ENCODE measurements around the gene ZNF106. TPM values are rescaled to one million over a fixed set of nuclear protein-coding genes. Genes with fewer than 3 reads are reported as not detected.

Gene ZNF106
- total RNA-seq, 1 donor from 2014 or later: 69.6 TPM

DNA sequence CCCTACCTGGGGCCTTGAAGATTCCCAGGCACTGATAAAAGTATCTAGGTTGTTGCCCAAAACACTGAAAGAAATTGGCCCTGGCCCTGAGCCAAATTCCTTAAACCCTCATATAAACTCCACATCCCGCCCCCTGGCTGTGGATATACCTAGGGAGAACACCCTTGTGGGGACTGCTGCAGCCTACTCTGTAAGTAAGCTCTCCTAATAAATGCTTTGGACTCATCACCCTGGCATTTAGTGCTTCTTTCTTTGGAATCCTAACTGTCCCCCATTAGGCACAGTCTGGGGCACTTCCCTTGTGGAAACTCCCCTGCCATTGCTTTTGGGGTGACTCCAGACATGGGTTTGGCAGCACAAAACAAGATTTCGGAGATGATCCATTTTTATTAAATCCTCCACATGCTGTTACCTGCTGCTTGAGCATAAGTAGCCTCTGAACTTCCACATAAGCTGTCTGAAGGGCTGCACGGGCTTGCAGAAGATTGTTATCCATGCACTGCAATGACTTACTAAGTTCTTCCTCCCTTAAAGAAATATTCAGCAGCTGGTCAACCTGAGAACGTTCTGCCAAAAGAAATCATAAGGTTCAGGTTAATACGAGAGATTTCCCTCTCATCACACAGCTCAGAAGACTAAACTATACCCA, 46.4 kb downstream of the ZNF106 start:
- Histone ChIP-seq H3K4me2 (ENCODE audit: low read length) (no peak overlapping the region), H3K79me2 (ENCODE audit: insufficient read depth, low read length) (peaks cover 8% of the 10 kb centered on the region), H3K36me3 (ENCODE audit: insufficient read depth, low read length) (peaks cover 23% of the 10 kb centered on the region), H3K4me1 (ENCODE audit: insufficient read depth, low read length) (no peaks in the 10 kb centered on the region), H2AFZ (ENCODE audit: low read depth, low read length) (no peak overlapping the region), H3K4me3 (ENCODE audit: insufficient read depth, low read depth, low read length) (no peak overlapping the region), H3K9ac (ENCODE audit: low read length) (no peak overlapping the region), H3K27ac (ENCODE audit: low read depth, low read length) (no peak overlapping the region), H3K9me3 (ENCODE audit: insufficient read depth, low read depth, low read length) (no peaks in the 10 kb centered on the region), H4K20me1 (ENCODE audit: insufficient read depth, low read length) (peaks cover 8% of the 10 kb centered on the region), H3K27me3 (ENCODE audit: insufficient read depth, low read length) (no peaks in the 10 kb centered on the region)
- DNase-seq (ENCODE audit: low read depth) (peak; percentile 6), FAIRE-seq (no peak)
- H3K4me1 Mint-ChIP-seq (ENCODE audit: low read depth, unreplicated experiment): no peaks in the 10 kb centered on the region
- H3K27me3 Mint-ChIP-seq (ENCODE audit: low read depth, unreplicated experiment): no peaks in the 10 kb centered on the region
- TF ChIP-seq, protein P1, sequence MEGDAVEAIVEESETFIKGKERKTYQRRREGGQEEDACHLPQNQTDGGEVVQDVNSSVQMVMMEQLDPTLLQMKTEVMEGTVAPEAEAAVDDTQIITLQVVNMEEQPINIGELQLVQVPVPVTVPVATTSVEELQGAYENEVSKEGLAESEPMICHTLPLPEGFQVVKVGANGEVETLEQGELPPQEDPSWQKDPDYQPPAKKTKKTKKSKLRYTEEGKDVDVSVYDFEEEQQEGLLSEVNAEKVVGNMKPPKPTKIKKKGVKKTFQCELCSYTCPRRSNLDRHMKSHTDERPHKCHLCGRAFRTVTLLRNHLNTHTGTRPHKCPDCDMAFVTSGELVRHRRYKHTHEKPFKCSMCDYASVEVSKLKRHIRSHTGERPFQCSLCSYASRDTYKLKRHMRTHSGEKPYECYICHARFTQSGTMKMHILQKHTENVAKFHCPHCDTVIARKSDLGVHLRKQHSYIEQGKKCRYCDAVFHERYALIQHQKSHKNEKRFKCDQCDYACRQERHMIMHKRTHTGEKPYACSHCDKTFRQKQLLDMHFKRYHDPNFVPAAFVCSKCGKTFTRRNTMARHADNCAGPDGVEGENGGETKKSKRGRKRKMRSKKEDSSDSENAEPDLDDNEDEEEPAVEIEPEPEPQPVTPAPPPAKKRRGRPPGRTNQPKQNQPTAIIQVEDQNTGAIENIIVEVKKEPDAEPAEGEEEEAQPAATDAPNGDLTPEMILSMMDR (IDR thresholded peaks at IDR 0.05; ENCODE audit: insufficient read depth, low read depth, low read length): no peak
- TF ChIP-seq EZH2 (IDR thresholded peaks at IDR 0.05; ENCODE audit: insufficient read depth, low read length): no peak
- no peak overlapping the region for H3K4me3 Mint-ChIP-seq (ENCODE audit: unreplicated experiment)
- H3K9me3 Mint-ChIP-seq (ENCODE audit: unreplicated experiment): no peaks in the 10 kb centered on the region
- H3K36me3 Mint-ChIP-seq (ENCODE audit: low read depth, unreplicated experiment): peaks cover 16% of the 10 kb centered on the region
- no peak overlapping the region for H3K27ac Mint-ChIP-seq (ENCODE audit: unreplicated experiment)

DNA sequence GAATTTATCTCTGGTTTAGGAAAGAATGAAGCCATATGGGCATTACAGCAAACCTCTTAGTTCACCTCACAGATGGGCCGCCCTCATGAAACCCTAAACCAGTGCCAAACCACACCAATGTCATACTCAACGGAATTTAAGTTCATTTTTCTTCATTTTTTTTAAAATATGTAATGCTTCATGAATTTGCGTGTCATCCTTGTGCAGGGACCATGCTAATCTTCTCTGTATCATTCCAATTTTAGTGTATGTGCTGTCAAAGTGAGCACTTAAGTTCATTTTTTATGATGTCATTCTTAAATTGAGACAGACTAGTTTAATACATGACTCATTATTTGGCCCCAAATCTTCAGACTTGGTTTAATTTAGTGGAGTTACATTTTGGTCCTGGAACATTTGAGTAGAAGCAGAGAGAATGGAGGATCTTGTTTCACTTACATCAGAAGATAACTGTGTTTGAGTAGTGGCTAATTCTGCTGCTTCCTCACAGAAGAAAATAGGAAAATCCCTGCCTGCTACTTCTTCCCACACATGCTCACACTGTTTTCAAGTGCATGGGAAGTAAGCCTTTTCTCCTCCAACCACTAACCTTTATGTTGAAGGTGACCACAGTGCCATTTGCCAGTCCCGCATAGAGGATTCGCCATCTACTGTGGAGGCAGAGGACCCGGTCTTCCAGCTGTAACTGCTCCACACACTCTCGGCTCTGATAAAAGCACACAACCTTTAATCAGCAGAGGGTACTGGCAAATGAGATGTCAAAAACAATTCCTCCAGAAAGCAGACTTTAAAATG, 63.3 kb downstream of the ZNF106 start:
- Histone ChIP-seq H3K4me2 (ENCODE audit: low read length) (peak overlapping the region; percentile 24), H3K27me3 (ENCODE audit: insufficient read depth, low read length) (no peaks in the 10 kb centered on the region), H4K20me1 (ENCODE audit: insufficient read depth, low read length) (no peaks in the 10 kb centered on the region), H3K9ac (ENCODE audit: low read length) (peak overlapping the region; percentile 64), H3K36me3 (ENCODE audit: insufficient read depth, low read length) (peaks cover 43% of the 10 kb centered on the region), H3K4me3 (ENCODE audit: insufficient read depth, low read depth, low read length) (no peak overlapping the region), H3K27ac (ENCODE audit: low read depth, low read length) (peak overlapping the region; percentile 85), H3K79me2 (ENCODE audit: insufficient read depth, low read length) (no peaks in the 10 kb centered on the region), H2AFZ (ENCODE audit: low read depth, low read length) (no peak overlapping the region), H3K9me3 (ENCODE audit: insufficient read depth, low read depth, low read length) (no peaks in the 10 kb centered on the region), H3K4me1 (ENCODE audit: insufficient read depth, low read length) (peaks cover 12% of the 10 kb centered on the region)
- no peak for TF ChIP-seq EZH2 (IDR thresholded peaks at IDR 0.05; ENCODE audit: insufficient read depth, low read length)
- TF ChIP-seq, protein P1 (IDR thresholded peaks at IDR 0.05; ENCODE audit: insufficient read depth, low read depth, low read length): no peak
- H3K4me3 Mint-ChIP-seq (ENCODE audit: unreplicated experiment): no peak overlapping the region
- H3K4me1 Mint-ChIP-seq (ENCODE audit: low read depth, unreplicated experiment): no peaks in the 10 kb centered on the region
- H3K36me3 Mint-ChIP-seq (ENCODE audit: low read depth, unreplicated experiment): peaks cover 25% of the 10 kb centered on the region
- peak; percentile 98 for DNase-seq (ENCODE audit: low read depth)
- FAIRE-seq: peak; percentile 43
- no peaks in the 10 kb centered on the region for H3K27me3 Mint-ChIP-seq (ENCODE audit: low read depth, unreplicated experiment)
- no peaks in the 10 kb centered on the region for H3K9me3 Mint-ChIP-seq (ENCODE audit: unreplicated experiment)
- H3K27ac Mint-ChIP-seq (ENCODE audit: unreplicated experiment): no peak overlapping the region
